Measurements from ENCODE around the gene PCYT2. TPM values are rescaled to one million over a fixed set of nuclear protein-coding genes. Genes with fewer than 3 reads are reported as not detected.

PCYT2 gene
- total RNA-seq, 1 experiment from 2014 or later = 151 TPM

- CTCF ChIA-PET = interaction anchor here (1.1 kb wide), 1 partner anchor 54 kb away, joined by 4 read pairs; no protein-coding TSS in a partner anchor
Observed at GRCh38 chr17:81860756-81861568, 50.2 kb downstream of the PCYT2 start.

GRCh38 chr17:81859906-81860755, 51.1 kb downstream of the PCYT2 start, which contains the start of gene P4HB:
Gene P4HB, minus strand, starts transcription at chr17:81860535. Its CDS starts 64 bp downstream, at chr17:81860471.
- BruUV-seq (replicated peaks) = no TSS peak
- H3K36me3 ChIP-seq (ENCODE audit: control insufficient read depth, insufficient read depth, low read length) = peaks cover 6% of the 10 kb centered on the region

More at GRCh38 chr17:81860756-81861568, 50.2 kb downstream of the PCYT2 start:
- H3K4me3 ChIP-seq (ENCODE audit: low read depth, low read length) = peak overlapping the region; percentile 61
- Mint-ChIP-seq H3K27ac (ENCODE audit: unreplicated experiment) (peak overlapping the region; percentile 94), H3K9me3 (ENCODE audit: unreplicated experiment) (no peaks in the 10 kb centered on the region), H3K27me3 (ENCODE audit: insufficient read depth, unreplicated experiment) (no peaks in the 10 kb centered on the region), H3K4me3 (ENCODE audit: unreplicated experiment) (peak overlapping the region; percentile 89), H3K36me3 (ENCODE audit: insufficient read depth, unreplicated experiment) (peaks cover 98% of the 10 kb centered on the region), H3K4me1 (ENCODE audit: low read depth, unreplicated experiment) (peaks cover 18% of the 10 kb centered on the region)
- H3K36me3 ChIP-seq (ENCODE audit: control insufficient read depth, insufficient read depth, low read length) = peaks cover 6% of the 10 kb centered on the region
- H3K4me1 ChIP-seq = peaks cover 17% of the 10 kb centered on the region
- DNase-seq = peak; percentile 99 to 100
- BruUV-seq (replicated peaks) = TSS peak; percentile 47
- TF ChIP-seq, protein P1, sequence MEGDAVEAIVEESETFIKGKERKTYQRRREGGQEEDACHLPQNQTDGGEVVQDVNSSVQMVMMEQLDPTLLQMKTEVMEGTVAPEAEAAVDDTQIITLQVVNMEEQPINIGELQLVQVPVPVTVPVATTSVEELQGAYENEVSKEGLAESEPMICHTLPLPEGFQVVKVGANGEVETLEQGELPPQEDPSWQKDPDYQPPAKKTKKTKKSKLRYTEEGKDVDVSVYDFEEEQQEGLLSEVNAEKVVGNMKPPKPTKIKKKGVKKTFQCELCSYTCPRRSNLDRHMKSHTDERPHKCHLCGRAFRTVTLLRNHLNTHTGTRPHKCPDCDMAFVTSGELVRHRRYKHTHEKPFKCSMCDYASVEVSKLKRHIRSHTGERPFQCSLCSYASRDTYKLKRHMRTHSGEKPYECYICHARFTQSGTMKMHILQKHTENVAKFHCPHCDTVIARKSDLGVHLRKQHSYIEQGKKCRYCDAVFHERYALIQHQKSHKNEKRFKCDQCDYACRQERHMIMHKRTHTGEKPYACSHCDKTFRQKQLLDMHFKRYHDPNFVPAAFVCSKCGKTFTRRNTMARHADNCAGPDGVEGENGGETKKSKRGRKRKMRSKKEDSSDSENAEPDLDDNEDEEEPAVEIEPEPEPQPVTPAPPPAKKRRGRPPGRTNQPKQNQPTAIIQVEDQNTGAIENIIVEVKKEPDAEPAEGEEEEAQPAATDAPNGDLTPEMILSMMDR (IDR thresholded peaks at IDR 0.05; ENCODE audit: insufficient read depth in 1 of 2, low read depth in 1 of 2, low read length in 1 of 2, severe bottlenecking in 1 of 2, unreplicated experiment in 1 of 2) = no peak
- intact Hi-C loops (cut with micrococcal nuclease; ENCODE audit: unreplicated experiment) = loop anchor here (1.0 kb wide), 2 partner anchors 11 to 28 kb away; partner anchors contain the start of gene MCRIP1
- no peaks in the 10 kb centered on the region for H3K27me3 ChIP-seq (replicated peaks; ENCODE audit: control insufficient read depth, insufficient read depth, low read length)
- no peaks in the 10 kb centered on the region for H3K9me3 ChIP-seq
- POLR2A ChIA-PET = interaction anchor here (0.5 to 1.2 kb wide), 9 partner anchors 9 to 494 kb away, joined by 3 to 7 read pairs (median 3); partner anchors contain the start of genes ALYREF, DCXR and MCRIP1

More at GRCh38 chr17:81859906-81860755, 51.1 kb downstream of the PCYT2 start, which contains the start of gene P4HB:
- Mint-ChIP-seq H3K36me3 (ENCODE audit: insufficient read depth, unreplicated experiment) (peaks cover 98% of the 10 kb centered on the region), H3K27ac (ENCODE audit: unreplicated experiment) (peak within 1 kb of the TSS; percentile 94), H3K4me1 (ENCODE audit: low read depth, unreplicated experiment) (peaks cover 18% of the 10 kb centered on the region), H3K9me3 (ENCODE audit: unreplicated experiment) (no peaks in the 10 kb centered on the region), H3K4me3 (ENCODE audit: unreplicated experiment) (peak within 1 kb of the TSS; percentile 89), H3K27me3 (ENCODE audit: insufficient read depth, unreplicated experiment) (no peaks in the 10 kb centered on the region)
- ChIA-PET CTCF (no interaction called here), POLR2A (interaction anchor here (0.5 to 1.2 kb wide), 7 partner anchors 10 to 493 kb away, joined by 3 to 7 read pairs (median 4); partner anchors contain the start of genes ALYREF, DCXR and MCRIP1)
- TF ChIP-seq, protein P1 (IDR thresholded peaks at IDR 0.05; ENCODE audit: insufficient read depth in 1 of 2, low read depth in 1 of 2, low read length in 1 of 2, severe bottlenecking in 1 of 2, unreplicated experiment in 1 of 2) = no peak
- peak within 1 kb of the TSS; percentile 84 for H3K4me3 ChIP-seq (ENCODE audit: low read depth, low read length)
- H3K9me3 ChIP-seq = no peaks in the 10 kb centered on the region
- intact Hi-C loops (cut with micrococcal nuclease; ENCODE audit: unreplicated experiment) = loop anchor here (1.0 kb wide), 2 partner anchors 12 to 27 kb away; partner anchors contain the start of gene MCRIP1
- peaks cover 17% of the 10 kb centered on the region for H3K4me1 ChIP-seq
- DNase-seq = peak in 1 of 2 experiments; percentile 46
- no peaks in the 10 kb centered on the region for H3K27me3 ChIP-seq (replicated peaks; ENCODE audit: control insufficient read depth, insufficient read depth, low read length)

All from Caco-2 (cell line).